ENCODE data around the gene ITPA.

DNA sequence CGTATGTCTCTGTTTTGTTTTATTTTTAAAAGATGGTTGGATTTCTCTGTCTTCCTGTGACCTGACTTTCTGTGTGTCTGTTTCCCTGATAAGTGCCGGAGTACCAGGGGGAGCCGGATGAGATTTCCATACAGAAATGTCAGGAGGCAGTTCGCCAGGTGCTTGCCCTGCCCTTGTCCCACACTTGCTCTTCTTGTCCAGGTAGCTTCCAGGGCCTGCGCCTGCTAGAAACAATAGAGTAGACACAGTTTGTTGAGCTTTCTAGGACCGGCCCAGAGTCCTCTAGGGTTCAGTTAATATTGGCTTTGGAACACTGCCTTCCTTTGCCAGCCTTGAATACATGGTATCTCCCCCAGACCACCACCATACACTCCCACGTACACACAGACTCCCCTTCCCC lies 3.9 kb downstream of the ITPA start:
- no peak for TF ChIP-seq POLR2A (IDR thresholded peaks at IDR 0.05)
- TF ChIP-seq, protein P1, sequence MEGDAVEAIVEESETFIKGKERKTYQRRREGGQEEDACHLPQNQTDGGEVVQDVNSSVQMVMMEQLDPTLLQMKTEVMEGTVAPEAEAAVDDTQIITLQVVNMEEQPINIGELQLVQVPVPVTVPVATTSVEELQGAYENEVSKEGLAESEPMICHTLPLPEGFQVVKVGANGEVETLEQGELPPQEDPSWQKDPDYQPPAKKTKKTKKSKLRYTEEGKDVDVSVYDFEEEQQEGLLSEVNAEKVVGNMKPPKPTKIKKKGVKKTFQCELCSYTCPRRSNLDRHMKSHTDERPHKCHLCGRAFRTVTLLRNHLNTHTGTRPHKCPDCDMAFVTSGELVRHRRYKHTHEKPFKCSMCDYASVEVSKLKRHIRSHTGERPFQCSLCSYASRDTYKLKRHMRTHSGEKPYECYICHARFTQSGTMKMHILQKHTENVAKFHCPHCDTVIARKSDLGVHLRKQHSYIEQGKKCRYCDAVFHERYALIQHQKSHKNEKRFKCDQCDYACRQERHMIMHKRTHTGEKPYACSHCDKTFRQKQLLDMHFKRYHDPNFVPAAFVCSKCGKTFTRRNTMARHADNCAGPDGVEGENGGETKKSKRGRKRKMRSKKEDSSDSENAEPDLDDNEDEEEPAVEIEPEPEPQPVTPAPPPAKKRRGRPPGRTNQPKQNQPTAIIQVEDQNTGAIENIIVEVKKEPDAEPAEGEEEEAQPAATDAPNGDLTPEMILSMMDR (IDR thresholded peaks at IDR 0.05): no peak
